Activated CD4-positive, CD25-positive, alpha-beta regulatory T cell treated with anti-CD3 and anti-CD28 coated beads, Interleukin-2, amount 50 U/mL, for 16 hours (primary cell): ENCODE data around the gene RIMS3.
"Not testable (repeated sequence)": the region's sequence is repeated elsewhere in the genome, so short reads cannot be mapped to it uniquely, and the experiment has no call there.

Experiments used
- DNase-seq: peaks from one replicate; pipeline ENCODE4 v3.0.0-alpha.2; 2020; ENCODE audit warnings: low read depth, low spot score

RIMS3 gene

GRCh38 chr1:40593449-40594186 lies 71.9 kb downstream of the RIMS3 start:
- no peak for DNase-seq

- DNase-seq: no peak
These were observed 73.2 kb downstream of the RIMS3 start for GRCh38 chr1:40592107-40592803.

- no peak for DNase-seq
These were observed 76.9 kb downstream of the RIMS3 start for GRCh38 chr1:40588586-40588985.

GRCh38 chr1:40583980-40584379 lies 81.5 kb downstream of the RIMS3 start:
- DNase-seq: no peak

GRCh38 chr1:40582116-40582515 lies 83.4 kb downstream of the RIMS3 start:
- no peak for DNase-seq

- no peak for DNase-seq
These were observed 90.1 kb downstream of the RIMS3 start for GRCh38 chr1:40575336-40575735.

- DNase-seq: not testable (repeated sequence)
These were observed 90.7 kb downstream of the RIMS3 start for GRCh38 chr1:40574805-40575204.
